GM12878 (cell line): ENCODE results near the gene ABHD17C. TPM values are rescaled to one million over a fixed set of nuclear protein-coding genes. Genes with fewer than 3 reads are reported as not detected.

ENCODE experiments used
- ATAC-seq: fragments of 200-7000 bp; cut with Tn5 transposase; 3 replicates; pipeline ENCODE4 v1.9.1; 2020; ENCODE audit warnings: mild to moderate bottlenecking, moderate library complexity
- BruUV-seq: library from RNA; stranded (reverse); fragments of 400-500 nt; replicated peaks from 2 replicates; lab custom pipeline; 2021; lab: Mats Ljungman, UMichigan
- CTCF ChIA-PET: fragments of 300-600 bp; sonication (Branson Sonifier 250); formaldehyde crosslinking; extraction: SDS; loops from one replicate; lab custom pipeline; 2021; ENCODE audit warnings: inconsistent platforms; lab: Yijun Ruan, JAX
- POLR2A ChIA-PET: fragments of 350-600 bp; formaldehyde crosslinking; extraction: SDS; loops from one replicate; lab custom pipeline; 2021; ENCODE audit warnings: inconsistent platforms; lab: Charles Lee
- RAD21 ChIA-PET: fragments of 300-600 bp; sonication (Branson Sonifier 250); formaldehyde crosslinking; loops from one replicate; lab custom pipeline; 2023; ENCODE audit warnings: antibody characterized with exemption; ENCODE audit not compliant: unreplicated experiment; lab: Charles Lee
- SMC1A ChIA-PET: fragments of 300-600 bp; sonication (Branson Sonifier 250); formaldehyde crosslinking; loops from one replicate; lab custom pipeline; 2023; ENCODE audit not compliant: unreplicated experiment, uncharacterized antibody; lab: Charles Lee
- DNase-seq: peaks from one replicate; pipeline ENCODE4 v3.0.0-alpha.2; 2011; ENCODE audit warnings: low read depth, low spot score
- FAIRE-seq: peaks from 3 replicates; lab custom pipeline; 2011; peaks lifted over from hg19 to GRCh38; lab: Jason Lieb, UNC
- H2AFZ ChIP-seq: 2 replicates; pipeline ENCODE4 v1.6.0; 2011; ENCODE audit warnings: low read depth, low read length, control low read depth; ENCODE audit not compliant: control insufficient read depth
- H3K27ac ChIP-seq: 2 replicates; pipeline ENCODE4 v1.5.1; 2011; ENCODE audit warnings: control low read depth; ENCODE audit not compliant: control insufficient read depth, insufficient read depth
- H3K27me3 ChIP-seq, 2 experiments: replicated peaks in 1 of 2; 2 replicates each; pipeline versions ENCODE4 v1.6.0 to v1.6.1; 2011; ENCODE audit warnings: low read length in 1 of 2; ENCODE audit not compliant: control insufficient read depth in 2 of 2, insufficient read depth in 2 of 2
- H3K36me3 ChIP-seq, 2 experiments: 2 replicates each; pipeline ENCODE4 v1.5.1; 2011; ENCODE audit warnings: low read length in 1 of 2; ENCODE audit not compliant: control insufficient read depth in 2 of 2, insufficient read depth in 2 of 2
- H3K4me1 ChIP-seq: 2 replicates; pipeline ENCODE4 v1.6.1; 2011; ENCODE audit warnings: mild to moderate bottlenecking, low read length, moderate library complexity, mixed read lengths; ENCODE audit not compliant: control insufficient read depth, insufficient read depth
- H3K4me2 ChIP-seq: 2 replicates; pipeline ENCODE4 v1.6.0; 2011; ENCODE audit warnings: control low read depth; ENCODE audit not compliant: control insufficient read depth, insufficient read depth
- H3K4me3 ChIP-seq: fragments of 200-600 bp; sonication (generic); 2 replicates; pipeline ENCODE4 v1.5.1; 2016
- H3K79me2 ChIP-seq: 2 replicates; pipeline ENCODE4 v1.6.0; 2011; ENCODE audit warnings: low read length; ENCODE audit not compliant: control insufficient read depth, insufficient read depth
- H3K9ac ChIP-seq: 2 replicates; pipeline ENCODE4 v1.8.0; 2011; ENCODE audit warnings: low read length, control low read depth, mixed read lengths; ENCODE audit not compliant: control insufficient read depth, insufficient read depth
- H3K9me3 ChIP-seq: replicated peaks from 3 replicates; pipeline ENCODE4 v1.5.1; 2011; ENCODE audit warnings: mild to moderate bottlenecking, low read length; ENCODE audit not compliant: control insufficient read depth, insufficient read depth
- H4K20me1 ChIP-seq: 2 replicates; pipeline ENCODE4 v1.6.0; 2011; ENCODE audit not compliant: control insufficient read depth, insufficient read depth
- BCLAF1 ChIP-seq: fragments of 450-650 bp; IDR thresholded peaks from 2 replicates; pipeline ENCODE4 v1.6.1; 2017; ENCODE audit warnings: antibody characterized with exemption, mild to moderate bottlenecking, moderate library complexity
- EED ChIP-seq: sonication (generic); IDR thresholded peaks from 2 replicates; pipeline ENCODE4 v1.6.1; 2016; ENCODE audit warnings: antibody characterized with exemption, low read depth
- KLF5 ChIP-seq: fragments of 450-650 bp; IDR thresholded peaks from 2 replicates; pipeline ENCODE4 v1.6.1; 2014; ENCODE audit warnings: mild to moderate bottlenecking; ENCODE audit not compliant: partially characterized antibody
- NFYA ChIP-seq: IDR thresholded peaks from 2 replicates; pipeline ENCODE4 v1.6.1; 2011; ENCODE audit warnings: low read depth, mild to moderate bottlenecking, low read length, improper control_type of control experiment, borderline replicate concordance
- NR2F1 ChIP-seq: fragments of 450-650 bp; conservative IDR thresholded peaks from 2 replicates; pipeline ENCODE4 v1.6.1; 2017; ENCODE audit warnings: mild to moderate bottlenecking
- PML ChIP-seq: IDR thresholded peaks from 2 replicates; pipeline ENCODE4 v1.6.1; 2012; ENCODE audit warnings: low read length, inconsistent platforms
- RAD21 ChIP-seq: IDR thresholded peaks from 2 replicates; pipeline ENCODE4 v1.6.1; 2011; ENCODE audit warnings: mild to moderate bottlenecking, low read depth, low read length, moderate library complexity; ENCODE audit not compliant: insufficient read depth
- RB1 ChIP-seq: fragments of 450-650 bp; formaldehyde crosslinking; IDR thresholded peaks from 2 replicates; pipeline ENCODE4 v1.6.1; 2017; ENCODE audit warnings: mild to moderate bottlenecking, borderline replicate concordance
- ZNF207 ChIP-seq: fragments of 450-650 bp; IDR thresholded peaks from 2 replicates; pipeline ENCODE4 v1.6.1; 2014; ENCODE audit warnings: antibody characterized with exemption, mild to moderate bottlenecking, borderline replicate concordance
- ZNF274 ChIP-seq: IDR thresholded peaks from one replicate; pipeline ENCODE4 v1.8.0; 2011; ENCODE audit not compliant: insufficient read length, insufficient read depth
- WGBS: methylation state at CpG from one replicate; pipeline ENCODE4 v1.1.6; 2016; ENCODE audit warnings: low lambda C conversion rate; ENCODE audit not compliant: insufficient replicate concordance, insufficient coverage; ENCODE audit errors: missing lambda C conversion rate; 5-methylcytosine and 5-hydroxymethylcytosine counted together
- in situ Hi-C: fragments of 300-500 bp; cut with MboI; formaldehyde crosslinking; loops from 9 replicates; pipeline ENCODE4 v1.14.3; 2018; ENCODE audit warnings: mixed read lengths
- intact Hi-C: fragments of 100-400 bp; cut with micrococcal nuclease; formaldehyde crosslinking; loops from one replicate; pipeline ENCODE4 v1.14.2; 2022; ENCODE audit not compliant: unreplicated experiment
- polyA plus RNA-seq, 11 experiments: library from polyadenylated mRNA; depleted of rRNA in 4 of 11; unstranded in 6 of 11; stranded (reverse) in 5 of 11; fragments of >200 nt; fragmentation: Nextera tagmentation in 4 of 11; fragmentation: Illumina TruSeq in 1 of 11; extraction: Ambion mirVana in 4 of 11; extraction: Trizol in 1 of 11; gene quantifications; 1 replicate in 1 of 11; 2 replicates in 10 of 11; pipeline versions ENCODE4 v1.2.1 to v1.2.3, GENCODE V29; 2011 to 2016; ENCODE audit warnings: inconsistent platforms in 2 of 11, missing spikeins in 2 of 11, low read depth in 1 of 11
- total RNA-seq, 4 experiments: library from RNA; depleted of rRNA in 3 of 4; stranded (reverse); fragments of >200 nt in 3 of 4; fragmentation: Illumina TruSeq in 1 of 4; extraction: Trizol in 1 of 4; gene quantifications; 2 replicates each; pipeline versions ENCODE4 v1.2.1 to v1.2.3, GENCODE V29; 2013 to 2021
- TF ChIP-seq, protein P1 (sequence below): fragments of 150-350 bp; IDR thresholded peaks from 2 replicates; pipeline ENCODE4 v1.6.1; 2014; ENCODE audit warnings: mild to moderate bottlenecking, low read depth, low read length

The ABHD17C gene
- total and polyA plus RNA-seq, 10 of the 15 experiments (the other 5 are each of a cell fraction or from before 2014, with no cell fraction given), result 0.92 to 11.4 (median 5.5) TPM

- Histone ChIP-seq H3K9me3 (no peaks in the 10 kb centered on the region; the same call in 2 of the 3 replicates), H3K79me2 (no peaks in the 10 kb centered on the region), H3K27me3 (no peaks in the 10 kb centered on the region), H3K27ac (no peak overlapping the region), H4K20me1 (no peaks in the 10 kb centered on the region), H3K36me3 (no peaks in the 10 kb centered on the region), H3K4me3 (no peak overlapping the region), H2AFZ (no peak overlapping the region), H3K4me2 (no peak overlapping the region), H3K9ac (no peak overlapping the region), H3K4me1 (peaks cover 7% of the 10 kb centered on the region; the same call in 1 of the 2 replicates)
- no TSS peak for BruUV-seq
- FAIRE-seq, result no peak
- RAD21 ChIA-PET, result no interaction called here
- no peak for ATAC-seq
- TF ChIP-seq RAD21 (no peak), ZNF207 (no peak), EED (no peak), RB1 (no peak), NR2F1 (no peak), BCLAF1 (no peak), ZNF274 (no peak), KLF5 (no peak), PML (no peak), NFYA (no peak)
- TF ChIP-seq, protein P1, sequence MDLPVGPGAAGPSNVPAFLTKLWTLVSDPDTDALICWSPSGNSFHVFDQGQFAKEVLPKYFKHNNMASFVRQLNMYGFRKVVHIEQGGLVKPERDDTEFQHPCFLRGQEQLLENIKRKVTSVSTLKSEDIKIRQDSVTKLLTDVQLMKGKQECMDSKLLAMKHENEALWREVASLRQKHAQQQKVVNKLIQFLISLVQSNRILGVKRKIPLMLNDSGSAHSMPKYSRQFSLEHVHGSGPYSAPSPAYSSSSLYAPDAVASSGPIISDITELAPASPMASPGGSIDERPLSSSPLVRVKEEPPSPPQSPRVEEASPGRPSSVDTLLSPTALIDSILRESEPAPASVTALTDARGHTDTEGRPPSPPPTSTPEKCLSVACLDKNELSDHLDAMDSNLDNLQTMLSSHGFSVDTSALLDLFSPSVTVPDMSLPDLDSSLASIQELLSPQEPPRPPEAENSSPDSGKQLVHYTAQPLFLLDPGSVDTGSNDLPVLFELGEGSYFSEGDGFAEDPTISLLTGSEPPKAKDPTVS, result no peak
- SMC1A ChIA-PET, result interaction anchor here (1.3 kb wide), 1 partner anchor 49 kb away, joined by 3 read pairs; no protein-coding TSS in a partner anchor
- intact Hi-C loops (no loop called here), in situ Hi-C loops (no loop called here)
- WGBS, result 41% methylated on average over 4 of the region's 4 CpGs
- POLR2A ChIA-PET, result no interaction called here
- CTCF ChIA-PET, result interaction anchor here (1.7 kb wide), 1 partner anchor 108 kb away, joined by 5 read pairs; no protein-coding TSS in a partner anchor
- no peak for DNase-seq
Measured at GRCh38 chr15:80667936-80668335, 27.2 kb upstream of the ABHD17C start.
